ENCODE results near the gene XIST. TPM values are rescaled to one million over a fixed set of nuclear protein-coding genes. Genes with fewer than 3 reads are reported as not detected.

The XIST gene
- total RNA-seq, 1 donor from 2014 or later = not detected

DNA sequence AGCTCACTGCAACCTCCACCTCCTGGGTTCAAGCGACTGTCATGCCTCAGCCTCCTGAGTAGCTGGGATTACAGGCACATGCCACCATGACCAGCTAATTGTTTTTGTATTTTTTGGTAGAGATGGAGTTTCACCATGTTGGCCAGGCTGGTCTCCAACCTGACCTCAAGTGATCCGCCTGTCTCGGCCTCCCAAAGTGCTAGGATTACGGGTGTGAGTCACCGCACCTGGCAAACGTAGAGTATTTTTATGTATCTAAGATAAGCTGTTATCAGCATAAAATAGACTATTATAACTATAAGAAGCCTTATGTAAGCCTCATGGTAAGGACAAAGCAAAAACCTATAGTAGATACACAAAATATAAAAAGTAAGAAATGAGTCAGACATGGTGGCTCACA is 14.6 kb upstream of the XIST start:
- H3K36me3 Mint-ChIP-seq (ENCODE audit: unreplicated experiment) = no peaks in the 10 kb centered on the region
- no peak overlapping the region for H3K27ac Mint-ChIP-seq (ENCODE audit: unreplicated experiment)
- H3K27me3 Mint-ChIP-seq (ENCODE audit: unreplicated experiment) = no peaks in the 10 kb centered on the region
- H3K4me3 Mint-ChIP-seq (ENCODE audit: unreplicated experiment) = no peak overlapping the region
- H3K9me3 Mint-ChIP-seq (ENCODE audit: unreplicated experiment) = no peaks in the 10 kb centered on the region
- TF ChIP-seq, protein P1, sequence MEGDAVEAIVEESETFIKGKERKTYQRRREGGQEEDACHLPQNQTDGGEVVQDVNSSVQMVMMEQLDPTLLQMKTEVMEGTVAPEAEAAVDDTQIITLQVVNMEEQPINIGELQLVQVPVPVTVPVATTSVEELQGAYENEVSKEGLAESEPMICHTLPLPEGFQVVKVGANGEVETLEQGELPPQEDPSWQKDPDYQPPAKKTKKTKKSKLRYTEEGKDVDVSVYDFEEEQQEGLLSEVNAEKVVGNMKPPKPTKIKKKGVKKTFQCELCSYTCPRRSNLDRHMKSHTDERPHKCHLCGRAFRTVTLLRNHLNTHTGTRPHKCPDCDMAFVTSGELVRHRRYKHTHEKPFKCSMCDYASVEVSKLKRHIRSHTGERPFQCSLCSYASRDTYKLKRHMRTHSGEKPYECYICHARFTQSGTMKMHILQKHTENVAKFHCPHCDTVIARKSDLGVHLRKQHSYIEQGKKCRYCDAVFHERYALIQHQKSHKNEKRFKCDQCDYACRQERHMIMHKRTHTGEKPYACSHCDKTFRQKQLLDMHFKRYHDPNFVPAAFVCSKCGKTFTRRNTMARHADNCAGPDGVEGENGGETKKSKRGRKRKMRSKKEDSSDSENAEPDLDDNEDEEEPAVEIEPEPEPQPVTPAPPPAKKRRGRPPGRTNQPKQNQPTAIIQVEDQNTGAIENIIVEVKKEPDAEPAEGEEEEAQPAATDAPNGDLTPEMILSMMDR (IDR thresholded peaks at IDR 0.05) = no peak
- H3K4me1 Mint-ChIP-seq (ENCODE audit: unreplicated experiment) = no peaks in the 10 kb centered on the region
- DNase-seq (ENCODE audit: extremely low spot score, unreplicated experiment) = no peak

DNA sequence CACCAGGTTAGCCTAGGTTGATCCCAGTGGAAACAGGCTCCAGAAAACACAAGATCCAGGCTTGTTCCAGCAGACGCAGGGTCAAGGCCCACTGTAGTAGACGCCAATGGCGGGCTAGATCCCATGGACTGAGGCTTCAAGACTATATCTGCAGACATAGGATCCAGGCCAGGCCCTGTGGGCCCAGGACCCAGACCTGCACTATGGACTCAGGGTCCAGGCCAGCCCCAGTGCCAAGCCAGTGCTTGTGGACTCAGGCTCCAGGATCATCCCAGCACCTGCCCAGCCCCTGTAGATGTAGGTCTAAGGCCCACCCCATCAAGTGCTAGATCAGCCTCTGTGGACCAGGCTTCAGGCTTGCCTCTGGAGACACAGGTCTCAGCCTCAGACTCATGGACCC is 11.3 kb upstream of the XIST start:
- no peak overlapping the region for H3K4me3 Mint-ChIP-seq (ENCODE audit: unreplicated experiment)
- no peak overlapping the region for H3K27ac Mint-ChIP-seq (ENCODE audit: unreplicated experiment)
- H3K27me3 Mint-ChIP-seq (ENCODE audit: unreplicated experiment) = no peaks in the 10 kb centered on the region
- TF ChIP-seq, protein P1 (IDR thresholded peaks at IDR 0.05) = no peak
- no peaks in the 10 kb centered on the region for H3K4me1 Mint-ChIP-seq (ENCODE audit: unreplicated experiment)
- peaks cover 14% of the 10 kb centered on the region for H3K9me3 Mint-ChIP-seq (ENCODE audit: unreplicated experiment)
- H3K36me3 Mint-ChIP-seq (ENCODE audit: unreplicated experiment) = no peaks in the 10 kb centered on the region
- DNase-seq (ENCODE audit: extremely low spot score, unreplicated experiment) = peak; percentile 68

DNA sequence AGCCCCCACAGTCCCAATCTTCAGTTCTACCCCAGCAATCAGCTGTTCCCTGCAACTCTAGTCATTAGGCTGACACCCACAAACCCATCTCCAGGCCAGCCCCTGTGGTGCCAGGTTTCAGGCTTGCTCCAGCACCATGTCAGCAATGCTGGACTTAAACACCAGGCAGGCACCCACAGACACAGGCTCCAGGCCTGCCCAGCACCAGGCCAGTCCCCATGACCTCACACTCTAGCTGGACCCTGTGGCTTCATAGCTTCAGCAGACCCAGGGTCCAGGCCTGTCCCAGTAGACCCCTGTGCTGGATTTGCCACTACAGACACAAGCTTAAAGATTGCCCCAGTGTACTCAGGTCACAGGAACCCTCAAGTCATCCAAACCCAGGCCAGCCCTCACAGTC is 10.8 kb upstream of the XIST start:
- no peak overlapping the region for H3K27ac Mint-ChIP-seq (ENCODE audit: unreplicated experiment)
- no peaks in the 10 kb centered on the region for H3K27me3 Mint-ChIP-seq (ENCODE audit: unreplicated experiment)
- H3K36me3 Mint-ChIP-seq (ENCODE audit: unreplicated experiment) = no peaks in the 10 kb centered on the region
- no peak overlapping the region for H3K4me3 Mint-ChIP-seq (ENCODE audit: unreplicated experiment)
- TF ChIP-seq, protein P1 (IDR thresholded peaks at IDR 0.05) = no peak
- peak; percentile 68 for DNase-seq (ENCODE audit: extremely low spot score, unreplicated experiment)
- no peaks in the 10 kb centered on the region for H3K4me1 Mint-ChIP-seq (ENCODE audit: unreplicated experiment)
- peaks cover 14% of the 10 kb centered on the region for H3K9me3 Mint-ChIP-seq (ENCODE audit: unreplicated experiment)

DNA sequence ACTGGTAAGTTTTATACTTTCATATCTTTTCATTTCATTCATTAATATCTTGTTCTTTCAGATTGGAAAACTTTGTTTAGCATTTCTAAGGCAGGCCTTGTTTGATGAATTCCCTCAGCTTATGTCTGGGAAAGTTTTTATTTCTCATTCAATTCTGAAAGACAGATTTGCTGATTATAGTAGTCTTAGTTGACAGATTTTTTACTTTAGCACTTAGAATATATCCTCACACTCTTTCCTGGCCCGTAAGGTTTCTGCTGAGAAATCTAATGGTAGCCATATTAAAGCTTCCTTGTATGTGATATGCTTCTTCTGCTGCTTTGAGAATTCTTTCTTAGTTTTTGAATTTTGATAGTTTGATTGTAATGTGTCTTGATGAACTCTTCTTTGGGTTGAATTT is 7.1 kb upstream of the XIST start:
- DNase-seq (ENCODE audit: extremely low spot score, unreplicated experiment) = no peak
- TF ChIP-seq, protein P1 (IDR thresholded peaks at IDR 0.05) = no peak
- Mint-ChIP-seq H3K27ac (ENCODE audit: unreplicated experiment) (no peak overlapping the region), H3K36me3 (ENCODE audit: unreplicated experiment) (no peaks in the 10 kb centered on the region), H3K4me1 (ENCODE audit: unreplicated experiment) (no peaks in the 10 kb centered on the region), H3K9me3 (ENCODE audit: unreplicated experiment) (peaks cover 14% of the 10 kb centered on the region), H3K4me3 (ENCODE audit: unreplicated experiment) (no peak overlapping the region), H3K27me3 (ENCODE audit: unreplicated experiment) (no peaks in the 10 kb centered on the region)

DNA sequence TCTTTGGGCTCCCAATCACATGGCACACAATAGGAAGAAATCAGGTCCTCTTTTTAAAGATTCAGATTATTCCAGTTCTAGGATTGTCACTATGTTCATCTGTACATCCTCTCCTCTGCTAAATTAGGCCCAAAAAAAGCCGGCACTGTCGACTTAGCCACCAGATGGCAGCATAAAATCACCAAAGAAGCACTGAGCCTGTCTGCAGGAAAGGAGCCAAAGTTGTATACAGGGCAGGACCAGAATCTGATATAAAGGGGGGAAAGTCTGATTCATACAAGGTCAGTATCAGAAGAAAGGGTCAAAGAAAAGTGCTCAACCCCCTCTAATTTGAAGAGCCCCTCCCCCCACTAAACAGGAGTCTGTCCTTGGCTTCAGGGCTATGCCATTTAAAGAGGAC is 3.0 kb upstream of the XIST start:
- no peak overlapping the region for H3K27ac Mint-ChIP-seq (ENCODE audit: unreplicated experiment)
- DNase-seq (ENCODE audit: extremely low spot score, unreplicated experiment) = no peak
- H3K27me3 Mint-ChIP-seq (ENCODE audit: unreplicated experiment) = peaks cover 3% of the 10 kb centered on the region
- H3K9me3 Mint-ChIP-seq (ENCODE audit: unreplicated experiment) = peaks cover 14% of the 10 kb centered on the region
- TF ChIP-seq, protein P1 (IDR thresholded peaks at IDR 0.05) = peak; percentile 90
- H3K4me3 Mint-ChIP-seq (ENCODE audit: unreplicated experiment) = no peak overlapping the region
- H3K36me3 Mint-ChIP-seq (ENCODE audit: unreplicated experiment) = no peaks in the 10 kb centered on the region
- H3K4me1 Mint-ChIP-seq (ENCODE audit: unreplicated experiment) = no peaks in the 10 kb centered on the region
